ENCODE results near the gene KCNIP4.

Gene KCNIP4

DNA sequence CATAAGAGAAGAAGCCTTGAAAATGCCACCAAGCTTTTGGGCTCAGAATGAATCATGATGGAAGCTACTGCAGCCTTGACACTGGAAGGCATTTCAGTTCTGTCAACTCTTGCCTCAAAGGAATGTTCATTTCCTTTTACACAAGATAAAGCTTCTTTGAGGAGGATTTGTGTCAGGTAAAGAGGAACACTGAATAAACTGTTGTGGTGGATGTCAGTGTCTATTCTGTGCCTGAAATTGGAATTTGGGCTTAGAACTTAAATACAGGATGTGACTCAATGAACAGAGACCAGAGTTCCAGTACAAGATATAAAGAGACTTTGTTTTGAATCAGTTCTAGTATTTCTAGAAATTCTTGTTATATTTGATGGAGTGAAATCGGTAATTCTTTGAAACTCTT lies 935.1 kb downstream of the KCNIP4 start:
- no peak for DNase-seq

GRCh38 chr4:21012851-21013331 lies 935.7 kb downstream of the KCNIP4 start:
- DNase-seq: no peak

GRCh38 chr4:21011106-21011505 lies 937.5 kb downstream of the KCNIP4 start:
- no peak for DNase-seq

GRCh38 chr4:21009956-21010355 lies 938.6 kb downstream of the KCNIP4 start:
- DNase-seq: no peak

DNA sequence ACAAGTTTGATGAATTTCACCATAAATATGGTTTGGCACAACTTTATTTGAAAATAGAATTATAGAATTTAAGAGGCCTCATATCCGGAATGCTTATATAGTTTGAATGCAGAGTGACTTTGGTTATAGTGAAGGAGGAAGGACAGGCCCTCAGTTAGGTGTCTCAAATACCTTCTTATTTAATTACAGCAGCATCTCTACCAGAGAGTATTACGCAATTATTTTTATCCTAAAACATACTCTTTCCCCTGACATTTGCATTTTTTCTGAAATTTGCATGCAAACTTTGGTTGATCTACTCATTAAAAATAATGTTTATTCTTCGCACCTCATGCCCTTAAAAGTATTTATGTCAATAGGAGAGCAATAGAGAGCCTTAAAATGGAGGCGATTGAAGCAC lies 942.9 kb downstream of the KCNIP4 start:
- DNase-seq: no peak

- DNase-seq: no peak
Observed at GRCh38 chr4:21002976-21003375, 945.6 kb downstream of the KCNIP4 start.

GRCh38 chr4:21002286-21002685 lies 946.3 kb downstream of the KCNIP4 start:
- DNase-seq: no peak

GRCh38 chr4:21001490-21001889 lies 947.1 kb downstream of the KCNIP4 start:
- DNase-seq: no peak

GRCh38 chr4:20997886-20998285 lies 950.7 kb downstream of the KCNIP4 start:
- DNase-seq: no peak

- no peak for DNase-seq
Observed at GRCh38 chr4:20995610-20996009, 953.0 kb downstream of the KCNIP4 start.

DNA sequence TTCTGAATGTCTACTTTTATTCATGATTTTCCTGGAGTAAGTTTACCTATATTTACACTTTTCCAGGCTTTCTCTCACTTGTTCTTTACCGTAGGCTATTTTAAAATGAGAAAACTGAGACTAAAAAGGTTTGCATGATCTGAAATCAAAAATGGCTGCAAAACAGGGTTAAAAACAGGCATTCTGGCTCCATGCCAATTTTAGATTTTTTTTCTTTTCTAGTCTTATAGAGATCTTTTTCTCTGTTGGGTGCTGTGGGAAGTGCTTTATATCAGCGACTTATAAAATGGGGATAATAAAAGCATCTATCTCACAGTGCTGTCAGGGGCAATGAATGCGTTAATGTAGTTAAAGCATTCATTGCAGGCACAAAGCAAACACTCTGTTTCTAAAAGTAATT lies 953.6 kb downstream of the KCNIP4 start:
- no peak for DNase-seq

DNA sequence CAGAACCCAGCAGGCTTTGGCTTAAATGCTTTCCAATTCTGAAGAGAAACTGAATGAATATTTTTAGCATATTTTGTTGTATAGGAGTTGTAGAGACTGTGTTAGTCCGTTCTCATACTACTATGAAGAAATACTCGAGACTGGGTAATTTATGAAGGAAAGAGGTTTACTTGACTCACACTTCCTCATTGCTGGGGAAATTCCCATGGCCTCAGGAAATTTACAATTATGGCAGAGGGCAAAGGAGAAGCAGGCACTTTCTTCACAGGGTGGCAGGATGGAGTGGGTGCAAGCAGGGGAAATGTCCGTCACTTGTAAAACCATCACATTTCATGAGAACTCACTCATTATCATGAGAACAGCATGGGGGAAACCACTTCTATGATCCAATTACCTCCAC lies 956.6 kb downstream of the KCNIP4 start:
- no peak for DNase-seq

DNA sequence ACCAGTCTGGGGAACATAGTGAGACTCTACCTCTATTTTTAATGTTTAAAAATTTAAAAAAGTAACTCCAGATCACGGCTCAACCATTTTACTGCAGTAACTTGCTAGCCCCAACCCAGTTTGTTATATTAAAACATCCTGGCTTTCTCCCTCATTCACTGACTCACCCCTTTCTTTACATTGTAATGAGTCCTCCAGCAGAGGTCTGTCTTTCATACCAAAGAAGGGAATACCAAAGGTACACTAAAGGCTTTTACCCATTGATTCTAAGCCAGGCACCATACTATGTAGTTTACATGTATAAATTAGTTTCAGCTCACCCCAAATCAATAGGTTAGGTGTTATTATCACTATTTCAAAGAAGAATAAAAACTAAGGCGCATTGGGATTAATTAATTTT lies 961.4 kb downstream of the KCNIP4 start:
- no peak for DNase-seq

GRCh38 chr4:20984576-20984836 lies 964.1 kb downstream of the KCNIP4 start:
- no peak for DNase-seq

DNA sequence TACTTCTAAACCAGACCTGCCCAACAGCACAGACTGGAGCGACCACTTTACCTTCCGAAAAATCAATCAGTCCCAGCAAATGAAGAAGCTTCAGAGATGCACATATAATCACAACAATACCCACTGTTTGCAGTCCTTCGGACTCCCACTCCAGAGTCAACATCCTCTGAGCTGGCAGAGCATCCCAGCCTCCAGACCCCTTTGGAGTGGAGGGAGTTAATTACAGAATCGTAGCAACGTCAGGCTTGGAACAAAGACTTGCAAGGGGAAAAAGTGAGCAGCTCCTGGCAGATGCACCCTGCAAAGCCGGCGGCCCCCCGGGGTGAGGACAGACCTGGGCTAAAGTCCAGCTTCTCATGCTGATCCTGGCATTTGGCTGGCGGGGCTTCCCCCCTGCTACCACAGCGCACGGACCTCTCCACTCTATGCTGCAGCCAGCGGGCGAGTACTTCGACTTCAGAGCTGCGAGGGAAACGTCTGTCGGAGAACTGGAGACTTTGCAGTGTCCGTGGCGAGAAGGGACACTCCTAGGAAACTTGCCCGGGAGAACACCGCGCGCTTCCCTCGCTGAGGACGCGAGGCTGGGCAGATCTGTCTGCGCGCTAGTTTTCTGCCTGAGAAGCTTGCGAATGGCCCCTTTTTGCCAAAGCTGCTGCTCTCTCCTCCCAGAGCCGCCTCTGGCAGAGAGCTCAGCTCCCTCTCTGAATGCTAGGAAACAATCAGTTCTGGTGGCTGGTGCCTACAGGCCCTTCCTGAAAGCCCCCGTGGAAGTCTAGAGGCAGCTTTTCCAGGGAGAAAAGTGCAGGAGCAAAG lies 964.6 kb downstream of the KCNIP4 start:
- no peak for DNase-seq

DNA sequence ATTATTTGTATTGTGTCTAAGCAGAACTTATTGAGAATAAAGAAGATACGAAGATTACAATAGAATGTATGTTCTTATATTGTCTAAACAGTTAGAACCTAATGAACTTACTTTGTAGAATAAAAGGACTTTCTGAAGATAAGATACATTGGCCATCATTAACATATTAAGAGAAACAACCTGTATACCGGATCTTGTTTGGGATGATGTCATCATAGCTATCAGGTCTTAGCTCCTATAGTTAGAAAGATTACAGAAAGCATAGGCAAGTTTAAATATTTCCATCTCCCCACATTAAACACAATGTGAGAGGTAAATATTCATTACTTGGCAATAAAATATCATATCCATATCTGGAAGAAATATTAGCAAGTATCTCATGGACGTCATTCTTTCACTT lies 966.0 kb downstream of the KCNIP4 start:
- no peak for DNase-seq

DNA sequence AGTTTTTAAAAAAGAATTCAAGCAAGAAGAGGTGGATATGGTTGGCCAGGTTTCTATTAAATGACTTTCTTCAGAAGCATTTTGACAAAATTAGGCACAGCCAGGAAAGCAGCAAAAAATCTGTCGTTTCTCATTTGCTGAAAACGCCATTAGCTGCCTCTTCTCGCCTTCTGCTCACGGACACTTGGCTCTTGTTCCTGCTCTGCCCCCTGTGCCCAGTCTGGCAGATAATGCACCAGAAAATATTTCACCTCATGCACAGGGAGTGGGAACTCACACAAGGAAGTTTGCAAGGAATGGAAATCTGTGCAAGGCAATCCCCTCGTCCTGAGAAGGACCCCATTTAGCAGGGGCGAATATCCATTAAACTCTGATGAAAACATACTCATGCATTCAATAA lies 988.3 kb downstream of the KCNIP4 start:
- no peak for DNase-seq

- DNase-seq: no peak
Observed at GRCh38 chr4:20954541-20954940, 994.0 kb downstream of the KCNIP4 start.

DNA sequence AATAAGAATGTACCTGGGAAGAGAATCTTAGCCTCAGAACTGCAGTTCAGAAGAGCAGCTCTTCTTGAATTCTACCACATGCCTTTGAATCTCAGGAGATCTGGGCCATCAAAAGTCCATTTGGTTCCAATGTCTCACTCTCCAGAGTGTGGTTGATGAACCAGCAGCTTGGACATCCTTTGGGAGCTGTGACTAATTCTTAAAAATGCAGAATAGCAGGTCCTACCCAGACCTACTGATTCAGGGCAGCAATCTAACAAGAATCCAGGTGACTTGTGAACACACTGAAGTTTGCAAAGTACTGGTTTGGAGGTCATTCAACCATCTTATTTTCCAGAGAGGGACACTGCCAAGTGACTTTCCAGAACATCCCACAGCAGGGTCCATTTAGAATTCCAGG lies 1003.6 kb downstream of the KCNIP4 start:
- no peak for DNase-seq

DNA sequence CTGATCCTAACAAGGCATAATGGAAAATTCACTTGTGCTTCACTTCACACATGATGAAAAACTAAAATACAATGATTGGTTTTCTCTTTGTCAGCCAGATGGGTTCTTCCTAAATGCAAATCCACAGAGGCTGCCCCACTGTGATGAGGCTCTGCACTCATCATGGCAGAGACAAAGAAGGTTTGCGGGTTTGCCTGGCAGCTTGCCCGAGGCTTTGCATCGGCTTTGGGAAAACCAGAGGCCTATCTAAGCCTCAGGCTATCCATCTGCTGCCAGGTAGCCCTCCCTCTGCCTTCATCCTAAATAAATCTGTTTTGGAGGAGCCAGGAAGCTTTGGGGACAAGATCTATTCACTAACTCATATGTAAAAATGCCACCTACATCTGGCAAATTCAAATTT lies 1004.1 kb downstream of the KCNIP4 start:
- DNase-seq: no peak

GRCh38 chr4:20938204-20938603 lies 1010.4 kb downstream of the KCNIP4 start:
- no peak for DNase-seq

DNA sequence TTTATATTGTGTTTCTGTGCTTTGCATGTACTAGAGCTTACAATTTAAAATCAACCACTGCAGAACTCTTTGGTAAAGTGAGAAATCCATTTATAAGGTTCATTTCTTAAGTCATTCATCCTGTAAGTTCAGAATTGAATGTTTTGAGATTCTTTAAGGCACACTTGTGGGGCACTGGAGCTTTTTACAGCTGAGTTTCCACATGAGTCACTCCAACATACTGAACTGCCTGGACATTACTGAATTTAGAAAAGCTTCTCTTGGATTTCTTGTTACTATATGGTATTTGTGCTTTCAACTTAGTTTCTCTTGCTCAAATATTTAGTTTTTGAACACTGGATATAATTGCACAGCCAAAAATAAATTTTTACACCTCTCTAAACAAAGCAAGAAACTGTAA lies 1022.0 kb downstream of the KCNIP4 start:
- DNase-seq: no peak

- DNase-seq: no peak
Observed at GRCh38 chr4:20925176-20925575, 1023.4 kb downstream of the KCNIP4 start.

GRCh38 chr4:20922962-20923361 lies 1025.6 kb downstream of the KCNIP4 start:
- no peak for DNase-seq

DNA sequence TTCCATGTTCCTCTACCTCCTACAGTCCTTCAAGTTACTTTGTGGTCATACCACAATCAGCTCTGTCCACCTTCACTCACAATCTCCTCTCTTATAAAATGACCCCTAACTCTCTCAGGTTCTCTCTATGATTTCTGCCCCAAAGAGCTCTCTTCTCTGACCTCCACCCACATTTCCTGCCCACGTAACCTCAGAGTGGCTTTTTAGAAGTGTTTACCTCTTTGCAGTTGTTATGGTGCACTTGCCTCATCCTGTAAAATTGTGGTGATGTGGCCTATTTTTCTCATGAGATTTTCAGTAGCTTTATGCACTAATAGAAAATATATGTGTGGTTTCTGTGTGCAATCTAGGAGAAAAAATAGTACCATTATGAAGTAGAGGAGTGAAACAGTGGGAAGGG lies 1032.5 kb downstream of the KCNIP4 start:
- no peak for DNase-seq
